ENCODE measurements around the gene MAGEB3.

The MAGEB3 gene

DNA sequence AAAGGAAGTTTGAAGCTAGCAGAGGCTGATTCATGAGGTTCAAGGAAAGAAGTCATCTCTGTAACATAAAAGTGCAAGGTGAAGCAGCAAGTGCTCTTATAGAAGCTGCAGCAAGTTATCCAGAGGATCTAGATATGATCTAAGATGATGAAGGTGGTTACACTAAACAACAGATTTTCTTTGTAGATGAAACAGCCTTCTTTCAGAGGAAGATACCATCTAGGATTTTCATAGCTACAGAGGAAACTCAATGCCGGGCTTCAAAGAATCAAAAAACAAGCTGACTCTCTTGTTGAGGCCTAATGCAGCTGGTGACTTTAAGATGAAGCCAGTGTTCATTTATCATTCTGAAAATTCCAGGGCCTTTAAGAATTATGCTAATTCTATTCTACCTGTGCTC lies 50.0 kb downstream of the MAGEB3 start:
- Histone ChIP-seq H3K9me3 (ENCODE audit: control insufficient read depth in 1 of 2, low read length in 2 of 2) (no peaks in the 10 kb centered on the region), H3K27me3 (ENCODE audit: low read depth, low read length) (no peaks in the 10 kb centered on the region), H3K36me3 (ENCODE audit: control insufficient read depth in 1 of 2, insufficient read depth in 2 of 2, low read length in 2 of 2) (no peaks in the 10 kb centered on the region), H3K4me3 (ENCODE audit: low read depth in 1 of 2, low read length in 2 of 2) (no peak overlapping the region), H3K27ac (ENCODE audit: low read length) (no peak overlapping the region), H3K4me1 (ENCODE audit: control insufficient read depth in 1 of 2, insufficient read depth in 2 of 2, low read length in 2 of 2) (no peaks in the 10 kb centered on the region)

DNA sequence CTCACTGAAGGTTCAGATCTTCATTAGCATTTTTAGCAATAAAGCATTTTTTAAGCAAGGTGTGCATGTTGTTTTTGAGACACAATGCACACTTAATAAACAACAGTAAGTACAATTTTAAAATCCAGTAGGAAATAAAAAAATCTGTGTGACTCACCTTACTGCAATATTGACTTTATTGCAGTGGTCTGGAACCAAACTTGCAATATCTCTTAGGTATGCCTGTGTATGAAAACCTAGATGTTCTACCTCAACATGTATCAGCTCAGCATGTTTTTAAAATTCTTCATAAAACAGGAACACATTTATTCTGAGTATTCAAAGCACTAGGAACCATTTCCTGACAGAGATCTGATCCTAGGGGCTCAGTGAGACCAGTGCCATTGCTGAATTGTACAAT lies 52.1 kb downstream of the MAGEB3 start:
- H3K27ac ChIP-seq (ENCODE audit: low read length): no peak overlapping the region
- no peaks in the 10 kb centered on the region for H3K4me1 ChIP-seq (ENCODE audit: control insufficient read depth in 1 of 2, insufficient read depth in 2 of 2, low read length in 2 of 2)
- no peaks in the 10 kb centered on the region for H3K27me3 ChIP-seq (ENCODE audit: low read depth, low read length)
- H3K9me3 ChIP-seq (ENCODE audit: control insufficient read depth in 1 of 2, low read length in 2 of 2): no peaks in the 10 kb centered on the region
- no peaks in the 10 kb centered on the region for H3K36me3 ChIP-seq (ENCODE audit: control insufficient read depth in 1 of 2, insufficient read depth in 2 of 2, low read length in 2 of 2)
- no peak overlapping the region for H3K4me3 ChIP-seq (ENCODE audit: low read depth in 1 of 2, low read length in 2 of 2)

DNA sequence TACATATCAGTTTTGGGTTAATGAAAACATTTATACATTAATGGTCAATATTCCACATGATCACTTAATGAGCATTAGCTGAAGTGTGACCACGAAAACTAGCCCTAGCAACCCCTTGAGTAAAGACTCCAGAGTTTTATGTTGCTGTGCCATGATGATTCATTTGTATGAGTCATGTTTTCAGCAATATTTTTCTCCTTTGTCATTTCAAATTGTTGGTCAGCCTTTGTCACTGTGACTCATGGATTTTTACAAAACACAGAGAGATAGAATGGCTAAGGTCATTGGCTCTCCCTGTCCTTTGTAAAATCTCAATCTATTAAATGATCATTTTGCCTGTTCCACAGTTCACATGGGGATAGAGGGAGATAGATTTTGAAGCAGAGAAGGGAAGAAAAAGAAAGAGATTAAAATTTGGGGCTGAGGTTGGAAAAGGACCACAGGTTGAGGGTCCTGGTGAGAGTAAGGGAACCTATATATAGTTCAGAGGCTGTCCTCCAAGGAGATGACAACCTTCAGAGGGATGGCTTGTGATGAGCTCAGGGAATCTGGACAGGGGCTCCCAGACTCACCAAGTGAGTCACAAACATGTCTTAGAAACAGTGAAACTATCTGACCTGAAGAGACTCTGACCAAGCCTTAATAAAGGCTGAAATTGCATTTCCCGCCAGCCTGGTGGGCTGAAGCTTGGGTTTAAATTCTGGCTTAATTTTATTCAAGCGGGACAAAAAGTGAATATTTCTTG lies 53.2 kb downstream of the MAGEB3 start:
- Histone ChIP-seq H3K27me3 (ENCODE audit: low read depth, low read length) (no peaks in the 10 kb centered on the region), H3K9me3 (ENCODE audit: control insufficient read depth in 1 of 2, low read length in 2 of 2) (no peaks in the 10 kb centered on the region), H3K27ac (ENCODE audit: low read length) (no peak overlapping the region), H3K36me3 (ENCODE audit: control insufficient read depth in 1 of 2, insufficient read depth in 2 of 2, low read length in 2 of 2) (no peaks in the 10 kb centered on the region), H3K4me3 (ENCODE audit: low read depth in 1 of 2, low read length in 2 of 2) (no peak overlapping the region), H3K4me1 (ENCODE audit: control insufficient read depth in 1 of 2, insufficient read depth in 2 of 2, low read length in 2 of 2) (no peaks in the 10 kb centered on the region)

All from muscle layer of duodenum (tissue), 2 donors.